ENCODE measurements around the gene HCFC1R1. TPM values are rescaled to one million over a fixed set of nuclear protein-coding genes. Genes with fewer than 3 reads are reported as not detected.

The HCFC1R1 gene
- total RNA-seq, 1 donor from 2014 or later = 43.2 TPM

GRCh38 chr16:3027489-3027795 is 3.7 kb upstream of the HCFC1R1 start:
- DNase-seq (no peak), ATAC-seq (no peak)
- TF ChIP-seq CTCF (IDR thresholded peaks at IDR 0.05) = no peak
- H3K9me3 ChIP-seq = no peaks in the 10 kb centered on the region
- intact Hi-C loops (cut with DNase I) = no loop called here
- no peak overlapping the region for H3K27ac ChIP-seq
- H3K4me3 ChIP-seq = no peak overlapping the region
- H3K4me1 ChIP-seq = peaks cover 43% of the 10 kb centered on the region
- H3K27me3 ChIP-seq (ENCODE audit: low read depth) = peaks cover 36% of the 10 kb centered on the region
- peaks cover 18% of the 10 kb centered on the region for H3K36me3 ChIP-seq

DNA sequence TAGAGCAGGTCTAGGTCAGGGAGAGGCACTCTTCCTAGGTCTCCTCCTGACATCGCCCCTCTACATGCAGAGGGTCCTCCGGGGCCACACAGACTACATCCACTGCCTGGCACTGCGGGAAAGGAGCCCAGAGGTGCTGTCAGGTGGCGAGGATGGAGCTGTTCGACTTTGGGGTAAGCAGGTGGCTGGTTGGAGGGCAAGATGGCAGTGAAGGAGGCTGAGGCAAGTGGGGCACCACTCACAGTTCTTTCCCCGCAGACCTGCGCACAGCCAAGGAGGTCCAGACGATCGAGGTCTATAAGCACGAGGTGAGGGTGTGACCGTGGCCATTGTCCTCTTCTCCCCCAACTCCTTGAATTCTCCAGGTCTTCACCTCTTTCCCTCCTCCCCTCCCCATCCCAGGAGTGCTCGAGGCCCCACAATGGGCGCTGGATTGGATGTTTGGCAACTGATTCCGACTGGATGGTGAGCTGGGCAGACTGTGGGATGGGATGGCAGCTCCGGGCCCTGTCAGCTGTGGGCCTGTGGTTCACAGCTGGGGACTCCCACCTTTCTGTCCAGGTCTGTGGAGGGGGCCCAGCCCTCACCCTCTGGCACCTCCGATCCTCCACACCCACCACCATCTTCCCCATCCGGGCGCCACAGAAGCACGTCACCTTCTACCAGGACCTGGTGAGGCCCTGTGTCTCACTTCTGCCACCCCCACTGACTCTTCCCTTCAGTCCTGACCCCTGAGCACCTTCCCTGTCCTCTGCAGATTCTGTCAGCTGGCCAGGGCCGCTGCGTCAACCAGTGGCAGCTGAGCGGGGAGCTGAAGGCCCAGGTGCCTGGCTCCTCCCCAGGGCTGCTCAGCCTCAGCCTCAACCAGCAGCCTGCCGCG is 3.1 kb upstream of the HCFC1R1 start:
- H3K27ac ChIP-seq = no peak overlapping the region
- H3K4me3 ChIP-seq = no peak overlapping the region
- DNase-seq = no peak
- no peaks in the 10 kb centered on the region for H3K9me3 ChIP-seq
- H3K4me1 ChIP-seq = peaks cover 49% of the 10 kb centered on the region
- peaks cover 31% of the 10 kb centered on the region for H3K27me3 ChIP-seq (ENCODE audit: low read depth)
- ATAC-seq = no peak
- TF ChIP-seq CTCF (IDR thresholded peaks at IDR 0.05) = no peak
- peaks cover 18% of the 10 kb centered on the region for H3K36me3 ChIP-seq
- intact Hi-C loops (cut with DNase I) = no loop called here

- DNase-seq (no peak), ATAC-seq (no peak)
- Histone ChIP-seq H3K4me3 (no peak overlapping the region), H3K4me1 (peaks cover 58% of the 10 kb centered on the region), H3K27ac (no peak overlapping the region), H3K36me3 (peaks cover 18% of the 10 kb centered on the region), H3K27me3 (ENCODE audit: low read depth) (peaks cover 24% of the 10 kb centered on the region), H3K9me3 (no peaks in the 10 kb centered on the region)
- TF ChIP-seq CTCF (IDR thresholded peaks at IDR 0.05) = no peak
- intact Hi-C loops (cut with DNase I) = no loop called here
Measured at GRCh38 chr16:3026003-3026378, 2.2 kb upstream of the HCFC1R1 start.

DNA sequence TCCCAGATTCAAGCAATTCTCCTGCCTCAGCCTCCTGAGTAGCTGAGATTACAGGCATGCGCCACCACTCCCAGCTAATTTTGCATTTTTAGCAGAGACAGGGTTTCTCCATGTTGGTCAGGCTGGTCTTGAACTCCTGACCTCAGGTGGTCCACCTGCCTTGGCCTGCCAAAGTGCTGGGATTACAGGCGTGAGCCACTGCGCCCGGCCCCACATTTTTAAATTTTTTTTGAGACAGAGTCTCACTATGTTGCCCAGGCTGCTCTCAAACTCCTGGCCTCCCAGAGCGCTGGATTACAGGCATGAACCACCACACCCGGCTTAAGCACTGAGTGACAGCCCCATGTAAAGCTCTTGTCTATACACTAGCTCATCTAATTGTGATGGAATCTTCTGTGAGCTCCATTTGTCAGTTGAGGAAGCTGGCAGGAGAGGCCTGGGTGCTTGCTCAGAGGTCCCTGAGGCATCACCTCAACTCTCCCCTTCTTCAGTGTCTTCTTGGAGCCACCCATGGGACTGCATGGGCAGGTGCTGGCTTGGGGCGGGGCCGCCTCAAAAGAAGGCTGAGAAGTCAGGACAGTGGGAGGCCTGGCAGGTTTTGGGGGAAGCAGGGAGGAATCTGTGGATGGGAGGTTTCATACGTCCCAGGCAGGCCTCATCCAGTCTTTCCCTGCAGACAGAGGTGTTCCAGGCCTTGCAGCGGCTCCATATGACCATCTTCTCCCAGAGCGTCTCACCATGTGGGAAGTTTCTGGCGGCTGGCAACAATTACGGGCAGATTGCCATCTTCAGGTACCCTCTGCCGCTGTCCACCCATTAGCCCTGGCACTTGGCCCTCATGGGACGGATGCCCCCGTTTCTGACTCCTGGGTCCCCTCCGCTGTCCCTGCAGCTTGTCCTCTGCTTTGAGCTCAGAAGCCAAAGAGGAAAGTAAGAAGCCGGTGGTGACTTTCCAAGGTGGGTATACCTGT is 1.6 kb upstream of the HCFC1R1 start:
- H3K27ac ChIP-seq = no peak overlapping the region
- no peak overlapping the region for H3K4me3 ChIP-seq
- no peak for TF ChIP-seq CTCF (IDR thresholded peaks at IDR 0.05)
- H3K4me1 ChIP-seq = peaks cover 65% of the 10 kb centered on the region
- DNase-seq = no peak
- intact Hi-C loops (cut with DNase I) = no loop called here
- peaks cover 17% of the 10 kb centered on the region for H3K27me3 ChIP-seq (ENCODE audit: low read depth)
- ATAC-seq = no peak
- H3K36me3 ChIP-seq = peaks cover 18% of the 10 kb centered on the region
- H3K9me3 ChIP-seq = no peaks in the 10 kb centered on the region

- H3K4me3 ChIP-seq = peak overlapping the region; percentile 77
- peaks cover 66% of the 10 kb centered on the region for H3K4me1 ChIP-seq
- H3K27me3 ChIP-seq (ENCODE audit: low read depth) = peaks cover 4% of the 10 kb centered on the region
- H3K9me3 ChIP-seq = no peaks in the 10 kb centered on the region
- no peak for TF ChIP-seq CTCF (IDR thresholded peaks at IDR 0.05)
- no peak for ATAC-seq
- peak overlapping the region; percentile 94 for H3K27ac ChIP-seq
- intact Hi-C loops (cut with DNase I) = no loop called here
- no peak for DNase-seq
- H3K36me3 ChIP-seq = peaks cover 18% of the 10 kb centered on the region
Measured at GRCh38 chr16:3023415-3023668, 400 bp downstream of the HCFC1R1 start.

Data from lower lobe of right lung (tissue), 2 donors.